NCI-H82 treated with DMSO at 0.1 percent for 48 hours (cell line): ENCODE data around the gene RFC3.
A peak's percentile ranks its signal among the peaks of the same experiment; 100 is the strongest.

Source experiments
- DNase-seq: peaks from one replicate; lab custom pipeline; 2025; ENCODE audit not compliant: unreplicated experiment; lab: John Stamatoyannopoulos, UW

The RFC3 gene

DNA sequence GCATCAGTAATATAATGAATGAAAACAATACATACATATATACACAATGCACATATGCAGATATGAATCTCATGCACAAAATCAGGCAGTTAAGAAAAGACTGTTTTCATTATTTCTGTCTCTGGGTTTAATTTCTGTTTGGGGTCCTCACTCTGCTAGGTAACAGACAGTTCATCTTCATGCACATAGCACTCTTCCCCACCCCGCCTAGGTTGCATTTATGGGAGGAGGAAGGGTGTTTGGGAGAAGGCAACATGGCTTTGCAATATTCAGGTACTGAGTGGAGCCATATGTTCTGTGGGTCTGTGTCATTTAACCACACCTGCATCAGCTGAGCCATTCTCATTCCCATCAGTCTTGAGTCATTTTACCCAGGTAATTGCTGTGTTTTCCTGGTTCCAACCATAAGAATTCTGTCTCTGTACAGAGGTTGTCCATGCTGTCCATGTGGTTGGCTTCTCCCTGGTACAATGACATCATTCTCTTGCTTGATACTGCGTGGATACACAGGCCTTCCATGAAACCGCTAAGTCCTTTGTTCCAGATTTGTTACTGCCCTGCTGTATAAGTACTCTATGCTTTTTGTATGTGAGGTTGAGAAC lies 45.3 kb downstream of the RFC3 start:
- no peak for DNase-seq

- DNase-seq, result no peak
These were observed 48.0 kb downstream of the RFC3 start for GRCh38 chr13:33865945-33866344.

- DNase-seq, result no peak
These were observed 49.5 kb downstream of the RFC3 start for GRCh38 chr13:33867472-33867871.

GRCh38 chr13:33868343-33868994 lies 50.5 kb downstream of the RFC3 start:
- no peak for DNase-seq

DNA sequence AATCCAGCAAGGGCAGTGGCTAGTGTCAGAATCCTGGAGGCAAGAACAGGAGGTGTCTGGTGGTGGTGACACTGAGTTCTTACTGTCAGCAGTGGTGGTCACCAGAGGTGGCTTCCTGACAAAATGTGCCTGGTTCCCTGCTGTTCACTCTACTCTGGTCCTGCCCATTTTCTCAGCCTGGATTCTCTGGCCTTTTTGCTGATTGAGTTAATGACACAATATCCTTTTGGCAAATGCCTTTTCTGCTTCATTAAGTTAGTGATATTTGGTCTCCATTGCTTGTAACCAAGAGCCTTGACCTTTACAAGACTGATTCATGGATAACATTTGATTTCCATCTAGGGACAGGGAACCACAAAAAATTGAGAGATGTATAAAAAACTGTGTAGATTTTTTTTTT lies 51.1 kb downstream of the RFC3 start:
- no peak for DNase-seq

GRCh38 chr13:33870046-33870668 lies 52.2 kb downstream of the RFC3 start:
- DNase-seq, result no peak

DNA sequence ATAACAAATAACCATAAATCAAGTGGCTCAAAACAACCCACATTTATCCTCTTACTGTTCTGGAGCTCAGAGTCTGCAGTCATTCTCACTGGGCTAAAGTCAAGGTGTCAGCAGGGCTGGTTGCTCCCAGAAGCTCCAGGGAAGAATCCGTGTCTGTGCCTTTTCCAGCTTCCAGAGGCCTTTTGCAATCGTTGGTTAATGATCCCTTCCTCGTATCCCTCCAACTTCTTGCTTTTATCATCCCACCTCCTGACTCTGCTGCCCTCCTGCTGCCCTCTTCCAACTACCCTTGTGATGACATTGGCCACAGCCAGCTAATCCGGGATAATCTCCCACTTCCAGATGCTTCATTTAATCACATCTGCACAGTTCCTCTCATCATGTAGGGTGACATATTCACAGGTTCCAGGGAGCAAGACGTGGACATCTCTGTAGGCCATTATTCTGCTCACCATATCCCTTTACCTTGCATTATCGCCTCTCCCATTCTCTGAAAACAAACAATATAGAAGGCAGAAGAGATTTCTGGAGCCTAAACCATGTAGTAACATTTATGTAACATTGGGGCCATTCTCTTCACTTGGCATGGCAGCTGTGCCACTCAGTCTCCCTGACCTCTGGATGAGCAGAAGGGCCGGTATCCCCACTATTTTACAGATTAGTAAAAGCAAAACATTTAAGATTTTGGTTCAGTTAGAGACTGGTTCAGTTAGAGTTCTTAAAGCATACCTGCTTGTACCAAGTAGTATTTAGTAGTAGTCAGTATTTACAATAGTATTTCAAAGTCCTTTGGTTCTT lies 53.5 kb downstream of the RFC3 start:
- peak; percentile 80 for DNase-seq

DNA sequence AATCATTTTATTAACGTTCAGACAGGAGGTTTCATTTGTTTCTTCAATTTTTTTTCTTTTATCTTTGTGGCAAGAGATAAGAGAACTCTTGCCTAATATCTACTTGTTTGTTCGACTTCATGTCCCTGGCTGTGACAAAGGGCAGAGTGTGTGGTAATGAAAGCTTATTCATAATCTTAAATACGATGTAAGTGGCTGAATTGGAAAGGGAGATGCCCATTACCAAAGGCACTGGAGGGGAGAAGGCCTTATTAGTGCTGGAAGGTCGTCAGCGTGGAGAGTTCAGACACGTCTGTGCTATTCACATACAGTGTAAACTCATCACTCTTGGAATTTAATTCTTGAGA lies 54.0 kb downstream of the RFC3 start:
- no peak for DNase-seq

DNA sequence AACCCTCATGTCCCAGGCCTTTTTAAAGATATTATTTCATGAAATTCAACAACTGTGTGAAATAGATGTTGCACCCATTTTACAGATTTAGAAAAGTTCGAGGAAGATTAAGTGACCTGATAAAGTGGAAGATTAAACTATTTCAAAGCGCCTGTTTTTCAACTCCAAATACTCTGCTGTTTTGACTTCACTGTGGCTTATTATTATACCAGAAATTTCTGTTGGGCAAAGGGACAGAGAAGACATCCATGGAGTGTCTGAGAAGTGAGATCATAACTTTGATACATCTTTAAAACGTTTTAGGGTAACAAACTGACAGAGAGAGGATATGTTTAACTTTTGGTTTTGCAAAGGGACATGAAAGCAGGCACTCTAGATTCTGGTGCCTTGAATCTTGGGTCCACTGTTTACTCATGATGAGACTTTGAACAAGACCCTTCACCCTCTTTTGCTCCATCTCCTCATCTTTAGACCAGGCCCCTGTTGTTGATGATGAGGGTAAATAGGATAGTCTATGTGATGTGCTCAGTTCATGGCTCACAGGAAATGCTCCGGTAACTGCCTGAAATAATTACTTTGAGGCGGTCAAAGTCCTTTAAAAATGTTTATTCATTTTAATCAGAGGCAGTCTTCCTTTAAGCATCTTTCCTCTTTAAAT lies 55.4 kb downstream of the RFC3 start:
- DNase-seq, result no peak

DNA sequence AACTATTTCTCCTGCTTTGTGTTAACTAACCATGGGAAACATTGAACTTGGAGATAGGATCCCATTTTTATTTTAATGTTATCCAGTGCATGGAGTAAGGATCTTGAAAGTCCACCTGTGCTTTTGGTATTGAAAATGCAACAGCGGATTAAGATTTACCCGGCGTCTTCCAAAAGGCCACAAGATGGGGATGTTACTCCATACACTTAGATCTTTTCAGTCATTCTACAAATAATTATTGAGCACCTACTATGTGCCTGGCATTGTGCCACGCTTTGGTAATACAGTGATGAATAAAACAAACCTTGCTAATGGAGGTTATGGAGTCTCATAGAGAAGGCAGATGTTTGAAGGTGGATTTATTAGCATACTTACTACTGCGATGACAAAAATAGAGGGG lies 56.9 kb downstream of the RFC3 start:
- DNase-seq, result no peak

GRCh38 chr13:33875618-33876401 lies 57.9 kb downstream of the RFC3 start:
- DNase-seq, result no peak

GRCh38 chr13:33876716-33877394 lies 58.9 kb downstream of the RFC3 start:
- no peak for DNase-seq

DNA sequence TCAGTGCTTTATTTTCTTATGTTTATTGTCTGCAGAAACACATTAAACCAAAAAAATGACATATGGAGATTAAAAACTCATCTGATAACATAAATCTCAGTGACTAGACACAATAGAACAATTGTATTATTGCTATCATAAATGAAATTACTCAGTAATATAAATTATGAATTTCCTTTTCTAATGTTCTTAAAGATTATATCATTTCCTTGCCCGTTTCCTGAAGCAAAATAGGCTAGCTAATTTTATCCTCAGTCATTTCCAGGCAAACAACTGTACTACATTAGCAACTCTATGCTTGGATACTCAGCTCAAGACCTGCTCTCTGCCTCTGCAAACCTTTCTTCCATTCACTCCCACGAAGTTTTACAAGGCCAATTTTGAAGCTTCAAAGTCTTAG lies 61.2 kb downstream of the RFC3 start:
- no peak for DNase-seq

DNA sequence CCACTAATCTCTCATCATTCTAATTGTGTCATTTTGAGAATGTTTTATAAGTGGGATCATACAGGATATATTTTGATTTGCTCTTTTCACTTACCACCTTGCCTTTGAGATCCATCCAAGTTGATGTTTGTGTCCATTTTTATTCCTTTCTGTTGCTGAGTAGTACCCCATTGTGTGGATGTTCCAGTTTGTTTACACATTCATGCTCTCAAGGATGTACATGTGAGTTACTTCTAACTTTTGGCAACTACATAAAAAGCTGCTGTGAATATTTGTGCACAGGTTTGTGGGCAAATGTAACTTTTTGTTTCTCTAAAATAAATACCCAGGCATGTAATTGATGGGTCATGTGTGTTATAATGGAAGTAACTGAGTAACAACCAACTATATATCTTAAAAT lies 64.9 kb downstream of the RFC3 start:
- no peak for DNase-seq

- no peak for DNase-seq
These were observed 66.7 kb downstream of the RFC3 start for GRCh38 chr13:33884531-33885220.
